Neural progenitor cell (in vitro differentiated cells): ENCODE measurements around the gene TNRC18. TPM values are rescaled to one million over a fixed set of nuclear protein-coding genes. Genes with fewer than 3 reads are reported as not detected.
"Not testable (repeated sequence)": the region's sequence is repeated elsewhere in the genome, so short reads cannot be mapped to it uniquely, and the experiment has no call there.

Source experiments
- DNase-seq: peaks from one replicate; pipeline ENCODE4 v3.0.0-alpha.2; 2016; ENCODE audit warnings: low spot score
- H2AFZ ChIP-seq: fragments of 200-600 bp; sonication (generic); replicated peaks from 2 replicates; pipeline ENCODE4 v1.6.1; 2016; ENCODE audit warnings: antibody characterized with exemption
- H3F3A ChIP-seq: fragments of 200-600 bp; sonication (generic); 2 replicates; pipeline ENCODE4 v1.6.1; 2016; ENCODE audit warnings: antibody characterized with exemption, low read depth
- H3K27ac ChIP-seq: fragments of 200-600 bp; sonication (generic); 2 replicates; pipeline ENCODE4 v1.5.1; 2016; ENCODE audit warnings: mild to moderate bottlenecking
- H3K27me3 ChIP-seq: fragments of 200-600 bp; sonication (generic); 2 replicates; pipeline ENCODE4 v1.6.1; 2016; ENCODE audit warnings: mild to moderate bottlenecking, moderate library complexity
- H3K36me3 ChIP-seq: fragments of 200-600 bp; sonication (generic); 2 replicates; pipeline ENCODE4 v1.5.1; 2016
- H3K4me1 ChIP-seq: fragments of 200-600 bp; sonication (generic); 2 replicates; pipeline ENCODE4 v1.6.1; 2016; ENCODE audit warnings: mixed run types
- H3K4me2 ChIP-seq: fragments of 200-600 bp; sonication (generic); 2 replicates; pipeline ENCODE4 v1.6.1; 2016
- H3K4me3 ChIP-seq: fragments of 200-600 bp; sonication (generic); 2 replicates; pipeline ENCODE4 v1.5.1; 2016
- H3K79me2 ChIP-seq: fragments of 200-600 bp; sonication (generic); 2 replicates; pipeline ENCODE4 v1.6.1; 2016; ENCODE audit warnings: low read depth
- H3K9ac ChIP-seq: fragments of 200-600 bp; sonication (generic); 2 replicates; pipeline ENCODE4 v1.6.1; 2016
- H3K9me3 ChIP-seq: fragments of 200-600 bp; sonication (generic); 2 replicates; pipeline ENCODE4 v1.5.1; 2016; ENCODE audit warnings: low read depth
- H4K20me1 ChIP-seq: fragments of 200-600 bp; sonication (generic); 2 replicates; pipeline ENCODE4 v1.6.1; 2016; ENCODE audit warnings: low read depth
- H3K27ac Mint-ChIP-seq: 3 replicates; pipeline ENCODE4 v1.8.0; 2021; ENCODE audit warnings: mixed read lengths
- H3K27me3 Mint-ChIP-seq: 2 replicates; pipeline ENCODE4 v1.8.0; 2022; ENCODE audit warnings: low read depth, mild to moderate bottlenecking, inconsistent platforms, moderate library complexity, mixed read lengths; ENCODE audit not compliant: insufficient read depth
- H3K36me3 Mint-ChIP-seq: 3 replicates; pipeline ENCODE4 v1.8.0; 2021; ENCODE audit warnings: mixed read lengths
- H3K4me1 Mint-ChIP-seq: 3 replicates; pipeline ENCODE4 v1.8.0; 2021; ENCODE audit warnings: mixed read lengths
- H3K4me3 Mint-ChIP-seq: 3 replicates; pipeline ENCODE4 v1.8.0; 2021; ENCODE audit warnings: mild to moderate bottlenecking, moderate library complexity, mixed read lengths
- H3K9me3 Mint-ChIP-seq: 3 replicates; pipeline ENCODE4 v1.8.0; 2020; ENCODE audit warnings: mixed read lengths
- CTCF ChIP-seq: fragments of 200-600 bp; sonication (generic); IDR thresholded peaks from 2 replicates; pipeline ENCODE4 v1.5.1; 2017; ENCODE audit warnings: antibody characterized with exemption, mild to moderate bottlenecking
- EZH2 ChIP-seq: fragments of 200-600 bp; sonication (generic); IDR thresholded peaks from 2 replicates; pipeline ENCODE4 v1.6.1; 2017; ENCODE audit warnings: antibody characterized with exemption, mild to moderate bottlenecking, moderate library complexity
- EZH2phosphoT487 ChIP-seq: fragments of 200-600 bp; sonication (generic); IDR thresholded peaks from 2 replicates; pipeline ENCODE4 v1.6.1; 2017; ENCODE audit warnings: antibody characterized with exemption
- total RNA-seq: library from RNA; depleted of rRNA; stranded (reverse); fragments of >200 nt; gene quantifications from 2 replicates; pipeline ENCODE4 v1.2.3, GENCODE V29; 2015; ENCODE audit warnings: low replicate concordance

The TNRC18 gene
- total RNA-seq: 16.1 and 27.2 TPM in 2 replicates

- no peak for DNase-seq
- H3K4me3 ChIP-seq: peak within 1 kb of the TSS; percentile 88
- peaks cover 53% of the 10 kb centered on the region for H4K20me1 ChIP-seq
- peak within 1 kb of the TSS; percentile 94 for H3K27ac ChIP-seq
- peak within 1 kb of the TSS; percentile 96 for H3K4me3 Mint-ChIP-seq
- no peaks in the 10 kb centered on the region for H3K36me3 ChIP-seq
- no peaks in the 10 kb centered on the region for H3K9me3 ChIP-seq
- peak within 1 kb of the TSS; percentile 69 for H3K9ac ChIP-seq
- H3K4me1 Mint-ChIP-seq: peaks cover 11% of the 10 kb centered on the region
- peaks cover 18% of the 10 kb centered on the region for H3K4me1 ChIP-seq
- H3F3A ChIP-seq: peaks cover 75% of the 10 kb centered on the region
- H3K9me3 Mint-ChIP-seq: no peaks in the 10 kb centered on the region
- H3K27ac Mint-ChIP-seq: peak within 1 kb of the TSS; percentile 100
- H2AFZ ChIP-seq: no peak within 1 kb of the TSS
- TF ChIP-seq CTCF (no peak), EZH2phosphoT487 (no peak), EZH2 (no peak)
- peaks cover 2% of the 10 kb centered on the region for H3K36me3 Mint-ChIP-seq
- peak within 1 kb of the TSS; percentile 96 for H3K4me2 ChIP-seq
- peaks cover 11% of the 10 kb centered on the region for H3K27me3 Mint-ChIP-seq
- H3K79me2 ChIP-seq: peaks cover 71% of the 10 kb centered on the region
- H3K27me3 ChIP-seq: peaks cover 51% of the 10 kb centered on the region
Measured at GRCh38 chr7:5423306-5423975, at the start of gene TNRC18. TNRC18 (minus strand) TSS chr7:5423834; CDS start chr7:5421246, 2,588 bp downstream.

GRCh38 chr7:5472432-5473315 is 49.0 kb upstream of the TNRC18 start:
- Histone ChIP-seq H3K9ac (no peak overlapping the region), H3K79me2 (no peaks in the 10 kb centered on the region), H3K4me1 (peaks cover under 1% of the 10 kb centered on the region), H3K27ac (no peak overlapping the region), H2AFZ (no peak overlapping the region), H4K20me1 (no peaks in the 10 kb centered on the region), H3K27me3 (no peaks in the 10 kb centered on the region), H3K36me3 (no peaks in the 10 kb centered on the region), H3K4me3 (no peak overlapping the region), H3F3A (peaks cover under 1% of the 10 kb centered on the region), H3K9me3 (no peaks in the 10 kb centered on the region), H3K4me2 (no peak overlapping the region)
- TF ChIP-seq EZH2phosphoT487 (no peak), CTCF (no peak), EZH2 (no peak)
- no peak overlapping the region for H3K4me3 Mint-ChIP-seq
- no peak for DNase-seq
- peaks cover 3% of the 10 kb centered on the region for H3K9me3 Mint-ChIP-seq
- H3K36me3 Mint-ChIP-seq: peaks cover 5% of the 10 kb centered on the region
- peaks cover 16% of the 10 kb centered on the region for H3K27me3 Mint-ChIP-seq
- no peak overlapping the region for H3K27ac Mint-ChIP-seq
- H3K4me1 Mint-ChIP-seq: peaks cover 14% of the 10 kb centered on the region

GRCh38 chr7:5471623-5472022 is 48.0 kb upstream of the TNRC18 start:
- DNase-seq, H4K20me1 ChIP-seq, H3K4me1 Mint-ChIP-seq, H3K27me3 ChIP-seq, H2AFZ ChIP-seq, H3K27ac ChIP-seq, H3K4me3 ChIP-seq, H3K4me3 Mint-ChIP-seq, H3K9me3 Mint-ChIP-seq, H3K36me3 Mint-ChIP-seq, H3K36me3 ChIP-seq, H3K4me1 ChIP-seq, H3K9me3 ChIP-seq, H3K4me2 ChIP-seq, H3K79me2 ChIP-seq, H3K27ac Mint-ChIP-seq, H3F3A ChIP-seq, H3K9ac ChIP-seq: not testable (repeated sequence)
- H3K27me3 Mint-ChIP-seq: peaks cover 16% of the 10 kb centered on the region
